Gastrocnemius medialis (tissue), 4 donors: ENCODE measurements around the gene DDX10. TPM values are rescaled to one million over a fixed set of nuclear protein-coding genes. Genes with fewer than 3 reads are reported as not detected.
"Not testable (repeated sequence)": the region's sequence is repeated elsewhere in the genome, so short reads cannot be mapped to it uniquely, and the experiment has no call there.

Experiments
- ATAC-seq, 2 donors: fragments of 150-250 bp; one replicate each; pipeline ENCODE4 v1.9.1; 2016
- DNase-seq, 2 donors: peaks; one replicate each; pipeline ENCODE4 v3.0.0-alpha.2; 2019
- H3K27ac ChIP-seq, 4 donors: fragments of 200-600 bp; sonication (generic); 1 replicate in 1 of 4; 2 replicates in 3 of 4; pipeline ENCODE4 v1.5.1; 2016 to 2018; ENCODE audit warnings: mild to moderate bottlenecking in 2 of 4, moderate library complexity in 1 of 4
- H3K27me3 ChIP-seq, 3 donors: fragments of 200-600 bp; sonication (generic) in 2 of 3; 1 replicate in 1 of 3; 2 replicates in 2 of 3; pipeline versions ENCODE4 v1.5.1 to v1.6.0; 2016 to 2019; ENCODE audit warnings: mild to moderate bottlenecking in 1 of 3, moderate library complexity in 1 of 3
- H3K36me3 ChIP-seq, 2 donors: fragments of 200-600 bp; sonication (generic) in 1 of 2; one replicate each; pipeline ENCODE4 v1.5.1; 2017 to 2018
- H3K4me1 ChIP-seq, 2 donors: fragments of 200-600 bp; sonication (generic) in 1 of 2; one replicate each; pipeline ENCODE4 v1.5.1; 2016 to 2017; ENCODE audit warnings: mild to moderate bottlenecking in 2 of 2
- H3K4me3 ChIP-seq, 4 donors: fragments of 200-600 bp; sonication (generic) in 3 of 4; 1 replicate in 1 of 4; 2 replicates in 3 of 4; pipeline ENCODE4 v1.5.1; 2016 to 2019; ENCODE audit warnings: mild to moderate bottlenecking in 2 of 4
- H3K9me3 ChIP-seq, 3 donors: fragments of 200-600 bp; sonication (generic) in 2 of 3; 1 replicate in 1 of 3; 2 replicates in 2 of 3; pipeline ENCODE4 v1.5.1; 2016 to 2019
- POLR2A ChIP-seq, 2 donors: fragments of 450-650 bp; IDR thresholded peaks; one replicate each; pipeline ENCODE4 v1.6.1; 2017; ENCODE audit warnings: antibody characterized with exemption in 2 of 2, mild to moderate bottlenecking in 2 of 2, moderate library complexity in 2 of 2
- in situ Hi-C, 4 donors: fragments of 200-750 bp; cut with MboI; loops; one replicate each; pipeline versions ENCODE4 v1.15.0 to v1.8.0; 2017; ENCODE audit warnings: low sequenced_read_pairs in 4 of 4
- intact Hi-C: fragments of 100-400 bp; cut with DNase I; formaldehyde crosslinking; loops from one replicate; pipeline ENCODE4 v1.15.1; 2023; ENCODE audit warnings: low total_unique reads
- total RNA-seq, 4 donors: library from RNA; depleted of rRNA; stranded (reverse); fragments of >200 nt; gene quantifications; one replicate each; pipeline versions ENCODE4 v1.1.0 to v1.2.3, GENCODE V29; 2016
- TF ChIP-seq, protein P1 (sequence below), 5 experiments: fragments of 450-650 bp in 3 of 5; fragments of 200-600 bp in 2 of 5; sonication (generic) in 2 of 5; IDR thresholded peaks in 4 of 5; conservative IDR thresholded peaks in 1 of 5; 1 replicate in 4 of 5; 2 replicates in 1 of 5; pipeline ENCODE4 v1.5.1; 2016 to 2019; ENCODE audit warnings: antibody characterized with exemption in 5 of 5, mild to moderate bottlenecking in 3 of 5, moderate library complexity in 3 of 5

DDX10 gene
- total RNA-seq, 4 donors from 2014 or later: 5.0 to 15.0 (median 10.5) TPM

- no peaks in the 10 kb centered on the region for H3K9me3 ChIP-seq
- in situ Hi-C loops: no loop called here
- H3K27ac ChIP-seq: no peak overlapping the region
- TF ChIP-seq, protein P1, sequence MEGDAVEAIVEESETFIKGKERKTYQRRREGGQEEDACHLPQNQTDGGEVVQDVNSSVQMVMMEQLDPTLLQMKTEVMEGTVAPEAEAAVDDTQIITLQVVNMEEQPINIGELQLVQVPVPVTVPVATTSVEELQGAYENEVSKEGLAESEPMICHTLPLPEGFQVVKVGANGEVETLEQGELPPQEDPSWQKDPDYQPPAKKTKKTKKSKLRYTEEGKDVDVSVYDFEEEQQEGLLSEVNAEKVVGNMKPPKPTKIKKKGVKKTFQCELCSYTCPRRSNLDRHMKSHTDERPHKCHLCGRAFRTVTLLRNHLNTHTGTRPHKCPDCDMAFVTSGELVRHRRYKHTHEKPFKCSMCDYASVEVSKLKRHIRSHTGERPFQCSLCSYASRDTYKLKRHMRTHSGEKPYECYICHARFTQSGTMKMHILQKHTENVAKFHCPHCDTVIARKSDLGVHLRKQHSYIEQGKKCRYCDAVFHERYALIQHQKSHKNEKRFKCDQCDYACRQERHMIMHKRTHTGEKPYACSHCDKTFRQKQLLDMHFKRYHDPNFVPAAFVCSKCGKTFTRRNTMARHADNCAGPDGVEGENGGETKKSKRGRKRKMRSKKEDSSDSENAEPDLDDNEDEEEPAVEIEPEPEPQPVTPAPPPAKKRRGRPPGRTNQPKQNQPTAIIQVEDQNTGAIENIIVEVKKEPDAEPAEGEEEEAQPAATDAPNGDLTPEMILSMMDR (IDR thresholded peaks at IDR 0.05 in 4 of 5, conservative IDR thresholded peaks at IDR 0.05 in 1 of 5): no peak
- no peak for TF ChIP-seq POLR2A (IDR thresholded peaks at IDR 0.05)
- no peak for ATAC-seq
- H3K4me3 ChIP-seq: no peak overlapping the region
- no peaks in the 10 kb centered on the region for H3K36me3 ChIP-seq
- intact Hi-C loops: no loop called here
- peaks cover 0 to 4% of the 10 kb centered on the region in 2 donors for H3K4me1 ChIP-seq
- no peaks in the 10 kb centered on the region for H3K27me3 ChIP-seq
- no peak for DNase-seq
Measured at GRCh38 chr11:108768370-108768769, 103.5 kb downstream of the DDX10 start.

DNA sequence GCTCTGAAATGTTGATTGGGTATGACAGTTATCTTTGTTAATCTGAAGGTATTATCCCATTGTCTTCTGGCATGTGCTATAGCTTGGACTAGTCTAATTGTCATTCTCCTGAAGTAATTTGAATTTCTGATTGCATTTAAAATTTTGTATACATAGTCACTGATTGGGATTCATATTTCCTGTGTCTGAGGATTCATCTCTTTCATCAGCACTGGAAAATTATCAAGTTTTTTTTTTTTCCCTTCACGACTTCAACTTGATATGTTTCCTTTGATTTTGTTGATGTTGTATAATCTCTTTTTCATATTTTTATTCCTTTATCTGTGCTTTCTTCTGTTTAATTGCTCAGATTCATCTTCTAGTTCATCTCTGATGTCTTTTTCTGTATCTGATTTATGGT is 104.1 kb downstream of the DDX10 start:
- H3K9me3 ChIP-seq: no peaks in the 10 kb centered on the region
- in situ Hi-C loops (no loop called here), intact Hi-C loops (no loop called here)
- H3K36me3 ChIP-seq: no peaks in the 10 kb centered on the region
- DNase-seq (no peak), ATAC-seq (no peak)
- H3K27ac ChIP-seq: no peak overlapping the region
- no peak overlapping the region for H3K4me3 ChIP-seq
- no peak for TF ChIP-seq POLR2A (IDR thresholded peaks at IDR 0.05)
- TF ChIP-seq, protein P1 (IDR thresholded peaks at IDR 0.05 in 4 of 5, conservative IDR thresholded peaks at IDR 0.05 in 1 of 5): no peak
- no peaks in the 10 kb centered on the region for H3K27me3 ChIP-seq
- H3K4me1 ChIP-seq: peaks cover 0 to 4% of the 10 kb centered on the region in 2 donors

- H3K27ac ChIP-seq: no peak overlapping the region
- in situ Hi-C loops: no loop called here
- H3K36me3 ChIP-seq: no peaks in the 10 kb centered on the region
- no peaks in the 10 kb centered on the region for H3K9me3 ChIP-seq
- DNase-seq: no peak
- peaks cover 0 to 8% of the 10 kb centered on the region in 2 donors for H3K4me1 ChIP-seq
- no peak overlapping the region for H3K4me3 ChIP-seq
- no peak for ATAC-seq
- no peaks in the 10 kb centered on the region for H3K27me3 ChIP-seq
- TF ChIP-seq POLR2A (IDR thresholded peaks at IDR 0.05): no peak
- TF ChIP-seq, protein P1 (IDR thresholded peaks at IDR 0.05 in 4 of 5, conservative IDR thresholded peaks at IDR 0.05 in 1 of 5): no peak
- intact Hi-C loops: no loop called here
Measured at GRCh38 chr11:108774037-108774730, 109.3 kb downstream of the DDX10 start.

DNA sequence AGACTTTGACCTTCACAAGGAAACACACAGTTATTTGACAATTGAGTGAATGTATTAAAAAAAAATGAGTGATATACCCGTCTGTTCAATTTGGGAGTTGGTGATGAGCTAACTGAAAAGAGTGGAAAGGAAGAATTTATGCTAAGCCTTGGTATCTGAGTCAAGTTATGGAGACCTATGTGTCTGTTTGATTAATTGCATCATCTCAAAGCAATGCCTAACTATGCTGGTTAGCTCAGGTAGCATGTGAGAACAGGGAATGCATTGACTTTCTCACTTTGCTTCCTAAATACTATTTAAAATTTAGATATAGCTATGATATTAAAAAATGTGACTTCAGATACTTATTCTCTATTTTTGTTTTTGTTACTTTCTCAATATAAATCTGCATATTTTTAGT is 110.5 kb downstream of the DDX10 start:
- no peaks in the 10 kb centered on the region for H3K36me3 ChIP-seq
- H3K9me3 ChIP-seq: no peaks in the 10 kb centered on the region
- H3K27me3 ChIP-seq: no peaks in the 10 kb centered on the region
- TF ChIP-seq, protein P1 (IDR thresholded peaks at IDR 0.05 in 4 of 5, conservative IDR thresholded peaks at IDR 0.05 in 1 of 5): no peak
- no peak for TF ChIP-seq POLR2A (IDR thresholded peaks at IDR 0.05)
- in situ Hi-C loops (no loop called here), intact Hi-C loops (no loop called here)
- H3K27ac ChIP-seq: no peak overlapping the region
- DNase-seq (no peak), ATAC-seq (no peak)
- H3K4me1 ChIP-seq: peaks cover 0 to 13% of the 10 kb centered on the region in 2 donors
- no peak overlapping the region for H3K4me3 ChIP-seq

GRCh38 chr11:108779147-108779546 is 114.3 kb downstream of the DDX10 start:
- H3K9me3 ChIP-seq, H3K27me3 ChIP-seq, H3K27ac ChIP-seq, DNase-seq, H3K4me3 ChIP-seq, ATAC-seq, H3K36me3 ChIP-seq, intact Hi-C loops, in situ Hi-C loops: not testable (repeated sequence)
- peaks cover 0 to 13% of the 10 kb centered on the region in 2 donors for H3K4me1 ChIP-seq
